DND-41 (cell line): Measurements from ENCODE around the gene PGM1.

ENCODE experiments used
- CTCF ChIP-seq: IDR thresholded peaks from 2 replicates; pipeline ENCODE4 v1.5.1; 2012; ENCODE audit warnings: borderline replicate concordance, low read length, moderate library complexity, mild to moderate bottlenecking; ENCODE audit not compliant: poor library complexity, severe bottlenecking; ENCODE audit errors: extremely low read depth
- EZH2 ChIP-seq: IDR thresholded peaks from 3 replicates; pipeline ENCODE4 v1.6.1; 2012; ENCODE audit warnings: borderline replicate concordance, low read depth, mild to moderate bottlenecking, moderate library complexity, low read length, inconsistent platforms; ENCODE audit not compliant: severe bottlenecking

- TF ChIP-seq CTCF (no peak), EZH2 (no peak)
Measured at GRCh38 chr1:63630666-63631065, 37.5 kb downstream of the PGM1 start.
